ENCODE data around the gene COL4A1.

Gene COL4A1

DNA sequence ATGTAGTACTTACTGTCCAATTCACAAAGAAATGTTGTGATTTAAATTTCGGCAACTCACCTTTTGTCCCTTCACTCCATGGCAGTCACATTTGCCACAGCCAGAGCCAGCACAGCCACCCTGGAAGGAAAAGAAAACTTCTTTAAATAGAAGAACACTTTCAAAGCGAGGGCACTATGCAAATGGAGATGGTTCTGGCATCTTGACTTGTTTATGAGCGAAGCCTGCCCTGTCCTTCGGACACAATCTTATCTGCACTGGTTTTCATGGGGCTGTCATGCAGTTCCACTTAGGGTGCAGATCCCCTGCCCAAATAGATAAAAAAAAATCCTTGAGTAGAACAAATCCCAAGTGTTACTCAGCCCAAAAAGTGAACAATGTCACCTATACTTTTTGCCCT, 64.3 kb downstream of the COL4A1 start:
- no peak for TF ChIP-seq GATA1 (IDR thresholded peaks at IDR 0.05; ENCODE audit: low read depth, low read length)
- no peak for TF ChIP-seq POLR2A (IDR thresholded peaks at IDR 0.05; ENCODE audit: low read length)
- no peak for DNase-seq

DNA sequence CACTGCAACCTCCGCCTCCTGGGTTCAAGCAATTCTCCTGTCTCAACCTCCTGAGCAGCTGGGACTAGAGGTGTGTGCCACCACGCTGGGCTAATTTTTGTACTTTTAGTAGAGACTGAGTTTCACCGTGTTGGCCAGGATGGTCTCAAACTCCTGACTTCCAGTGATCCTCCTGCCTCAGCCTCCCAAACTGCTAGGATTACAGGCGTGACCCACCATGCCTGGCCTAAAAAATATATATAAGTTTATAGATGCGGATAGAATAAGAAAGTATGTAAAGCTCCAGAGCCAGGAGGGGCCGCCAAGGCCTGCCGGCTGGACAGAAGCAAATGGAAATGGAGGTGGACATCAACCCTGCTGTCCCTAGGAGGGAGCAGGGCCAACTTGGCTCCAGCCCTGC, 66.0 kb downstream of the COL4A1 start:
- DNase-seq, result no peak
- no peak for TF ChIP-seq POLR2A (IDR thresholded peaks at IDR 0.05; ENCODE audit: low read length)

- no peak for DNase-seq
- TF ChIP-seq POLR2A (IDR thresholded peaks at IDR 0.05; ENCODE audit: low read length) (no peak), GATA1 (IDR thresholded peaks at IDR 0.05; ENCODE audit: low read depth, low read length) (no peak)
Observed at GRCh38 chr13:110240352-110240751, 66.6 kb downstream of the COL4A1 start.

DNA sequence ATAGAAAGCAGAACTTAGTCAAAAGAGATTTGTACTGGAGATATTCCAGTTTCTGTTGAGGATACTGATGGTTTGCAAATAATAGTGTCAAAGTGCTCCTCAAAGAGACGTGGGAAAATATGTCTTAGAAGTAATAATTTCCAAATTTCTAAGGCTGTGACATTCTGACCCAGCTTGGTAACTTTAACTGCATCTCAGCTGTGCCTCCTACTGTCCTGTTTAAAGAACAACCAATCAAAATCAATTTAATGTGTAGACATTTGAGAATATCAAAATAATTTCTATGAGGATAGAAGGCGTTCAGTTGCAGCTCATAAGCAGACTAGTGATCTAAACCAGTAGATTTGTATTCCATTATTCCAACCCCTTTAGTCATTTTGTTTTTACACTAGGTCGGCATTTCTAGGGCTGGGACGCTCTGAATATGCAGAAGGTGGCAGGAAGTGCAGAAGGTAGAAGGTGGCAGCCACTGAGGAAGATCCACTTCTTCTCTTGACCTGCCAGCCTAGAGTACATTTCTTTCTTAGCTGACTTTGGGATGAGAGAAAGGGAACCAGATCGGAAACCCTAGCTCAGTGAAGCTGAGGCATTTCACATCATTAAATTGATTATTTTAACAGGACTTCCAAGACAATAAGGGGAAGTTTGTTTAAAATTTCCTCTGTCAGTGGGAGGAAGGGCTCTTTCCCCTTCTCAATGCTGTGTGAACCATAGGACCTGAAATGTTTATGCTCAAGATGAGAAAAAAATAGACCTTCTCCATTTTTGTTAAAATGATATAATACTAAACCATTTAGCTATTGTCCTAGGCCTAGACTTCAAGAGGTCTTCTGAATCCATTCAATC, 67.5 kb downstream of the COL4A1 start:
- DNase-seq, result no peak
- TF ChIP-seq GATA1 (IDR thresholded peaks at IDR 0.05; ENCODE audit: low read depth, low read length), result no peak

GRCh38 chr13:110238818-110239195, 68.2 kb downstream of the COL4A1 start:
- TF ChIP-seq GATA1 (IDR thresholded peaks at IDR 0.05; ENCODE audit: low read depth, low read length), result no peak
- no peak for TF ChIP-seq POLR2A (IDR thresholded peaks at IDR 0.05; ENCODE audit: low read length)
- DNase-seq, result no peak

- DNase-seq, result no peak
- no peak for TF ChIP-seq GATA1 (IDR thresholded peaks at IDR 0.05; ENCODE audit: low read depth, low read length)
- TF ChIP-seq POLR2A (IDR thresholded peaks at IDR 0.05; ENCODE audit: low read length), result no peak
Observed at GRCh38 chr13:110237875-110238817, 68.8 kb downstream of the COL4A1 start.

- TF ChIP-seq GATA1 (IDR thresholded peaks at IDR 0.05; ENCODE audit: low read depth, low read length) (no peak), POLR2A (IDR thresholded peaks at IDR 0.05; ENCODE audit: low read length) (no peak)
- no peak for DNase-seq
Observed at GRCh38 chr13:110236831-110237261, 70.1 kb downstream of the COL4A1 start.

GRCh38 chr13:110236431-110236830, 70.5 kb downstream of the COL4A1 start:
- DNase-seq, result no peak
- no peak for TF ChIP-seq POLR2A (IDR thresholded peaks at IDR 0.05; ENCODE audit: low read length)
- TF ChIP-seq GATA1 (IDR thresholded peaks at IDR 0.05; ENCODE audit: low read depth, low read length), result no peak

GRCh38 chr13:110234532-110234931, 72.4 kb downstream of the COL4A1 start:
- TF ChIP-seq POLR2A (IDR thresholded peaks at IDR 0.05; ENCODE audit: low read length), result no peak
- TF ChIP-seq GATA1 (IDR thresholded peaks at IDR 0.05; ENCODE audit: low read depth, low read length), result no peak

DNA sequence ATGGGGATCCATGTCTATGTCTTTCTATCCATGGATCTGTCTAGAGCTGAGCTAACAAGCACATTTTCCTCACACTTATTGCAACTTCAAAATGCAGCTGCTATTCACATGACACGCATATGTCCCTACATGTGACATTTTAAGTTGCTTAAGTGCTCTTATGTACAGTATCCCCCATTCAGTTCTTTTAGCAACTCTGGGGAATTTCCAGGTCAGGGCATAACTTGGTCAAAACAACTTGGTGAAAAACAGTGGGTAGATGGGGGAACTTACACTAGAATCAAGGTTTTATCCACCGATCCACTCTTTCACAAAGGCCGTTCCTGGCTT, 73.0 kb downstream of the COL4A1 start:
- DNase-seq, result no peak
- TF ChIP-seq POLR2A (IDR thresholded peaks at IDR 0.05; ENCODE audit: low read length), result no peak
- no peak for TF ChIP-seq GATA1 (IDR thresholded peaks at IDR 0.05; ENCODE audit: low read depth, low read length)

More at GRCh38 chr13:110234532-110234931, 72.4 kb downstream of the COL4A1 start:
- DNase-seq, result no peak

GRCh38 chr13:110233181-110233950, 73.6 kb downstream of the COL4A1 start:
- TF ChIP-seq POLR2A (IDR thresholded peaks at IDR 0.05; ENCODE audit: low read length), result no peak
- TF ChIP-seq GATA1 (IDR thresholded peaks at IDR 0.05; ENCODE audit: low read depth, low read length), result no peak
- DNase-seq, result no peak

GRCh38 chr13:110232756-110233155, 74.2 kb downstream of the COL4A1 start:
- TF ChIP-seq GATA1 (IDR thresholded peaks at IDR 0.05; ENCODE audit: low read depth, low read length) (no peak), POLR2A (IDR thresholded peaks at IDR 0.05; ENCODE audit: low read length) (no peak)
- DNase-seq, result no peak

- no peak for DNase-seq
- no peak for TF ChIP-seq GATA1 (IDR thresholded peaks at IDR 0.05; ENCODE audit: low read depth, low read length)
- no peak for TF ChIP-seq POLR2A (IDR thresholded peaks at IDR 0.05; ENCODE audit: low read length)
Observed at GRCh38 chr13:110232142-110232541, 74.8 kb downstream of the COL4A1 start.
